Activated CD4-positive, alpha-beta T cell treated with anti-CD3 and anti-CD28 coated beads, Interleukin-2, amount 50 U/mL, for 48 hours (primary cell): ENCODE results near the gene UFD1.

Experiments used
- DNase-seq, 2 experiments: peaks; one replicate each; pipeline ENCODE4 v3.0.0-alpha.2; 2020

Gene UFD1

GRCh38 chr22:19515654-19516377, 36.8 kb upstream of the UFD1 start:
- no peak for DNase-seq

- no peak for DNase-seq
Observed at GRCh38 chr22:19514831-19515565, 36.0 kb upstream of the UFD1 start.

- DNase-seq = no peak
Observed at GRCh38 chr22:19513823-19514222, 34.8 kb upstream of the UFD1 start.

GRCh38 chr22:19510919-19511341, 31.9 kb upstream of the UFD1 start:
- no peak for DNase-seq

- DNase-seq = no peak
Observed at GRCh38 chr22:19509923-19510322, 30.9 kb upstream of the UFD1 start.

- DNase-seq = no peak
Observed at GRCh38 chr22:19509191-19509590, 30.2 kb upstream of the UFD1 start.

GRCh38 chr22:19508024-19508776, 29.2 kb upstream of the UFD1 start:
- no peak for DNase-seq

- DNase-seq = no peak
Observed at GRCh38 chr22:19507534-19507861, 28.5 kb upstream of the UFD1 start.

- DNase-seq = no peak
Observed at GRCh38 chr22:19506212-19506611, 27.2 kb upstream of the UFD1 start.

- DNase-seq = no peak
Observed at GRCh38 chr22:19505735-19506126, 26.7 kb upstream of the UFD1 start.

- no peak for DNase-seq
Observed at GRCh38 chr22:19504900-19505734, 26.1 kb upstream of the UFD1 start.

- DNase-seq = no peak
Observed at GRCh38 chr22:19503869-19504268, 24.9 kb upstream of the UFD1 start.

GRCh38 chr22:19503367-19503766, 24.4 kb upstream of the UFD1 start:
- DNase-seq = no peak

GRCh38 chr22:19501897-19502447, 23.0 kb upstream of the UFD1 start:
- no peak for DNase-seq

GRCh38 chr22:19499880-19500242, 20.9 kb upstream of the UFD1 start:
- no peak for DNase-seq

- no peak for DNase-seq
Observed at GRCh38 chr22:19499236-19499879, 20.4 kb upstream of the UFD1 start.

GRCh38 chr22:19498866-19499190, 19.8 kb upstream of the UFD1 start:
- DNase-seq = no peak

- no peak for DNase-seq
Observed at GRCh38 chr22:19498154-19498865, 19.3 kb upstream of the UFD1 start.

GRCh38 chr22:19497245-19497644, 18.3 kb upstream of the UFD1 start:
- DNase-seq = no peak

GRCh38 chr22:19496324-19496630, 17.3 kb upstream of the UFD1 start:
- no peak for DNase-seq

GRCh38 chr22:19495562-19496323, 16.8 kb upstream of the UFD1 start:
- DNase-seq = no peak
